HepG2 (cell line): ENCODE results near the gene TMEM220. TPM values are rescaled to one million over a fixed set of nuclear protein-coding genes. Genes with fewer than 3 reads are reported as not detected.

Experiments used
- ARID4A ChIP-seq: sonication (generic); formaldehyde crosslinking; IDR thresholded peaks from 2 replicates; pipeline ENCODE4 v1.5.0; 2020; ENCODE audit warnings: mild to moderate bottlenecking, missing genetic modification reagents, borderline replicate concordance
- CHCHD3 ChIP-seq: sonication (generic); formaldehyde crosslinking; IDR thresholded peaks from 2 replicates; pipeline ENCODE4 v1.8.0; 2022; ENCODE audit warnings: mild to moderate bottlenecking, missing genetic modification reagents, moderate library complexity
- HOXA3 ChIP-seq: sonication (generic); formaldehyde crosslinking; IDR thresholded peaks from 2 replicates; pipeline ENCODE4 v1.5.0; 2020; ENCODE audit warnings: missing genetic modification reagents
- ONECUT2 ChIP-seq: sonication (generic); formaldehyde crosslinking; IDR thresholded peaks from 2 replicates; pipeline ENCODE4 v1.4.0; 2020; ENCODE audit warnings: missing genetic modification reagents
- PAF1 ChIP-seq: IDR thresholded peaks from 2 replicates; pipeline ENCODE4 v1.6.1; 2016; ENCODE audit warnings: missing genetic modification reagents, missing compliant biosample characterization
- PPARG ChIP-seq: conservative IDR thresholded peaks from 2 replicates; pipeline ENCODE4 v1.6.1; 2016; ENCODE audit warnings: missing biosample characterization, missing genetic modification reagents
- RXRB ChIP-seq: IDR thresholded peaks from 2 replicates; pipeline ENCODE4 v1.6.1; 2016; ENCODE audit warnings: borderline replicate concordance, missing genetic modification reagents, missing compliant biosample characterization
- TRIM24 ChIP-seq: sonication (generic); formaldehyde crosslinking; IDR thresholded peaks from 2 replicates; pipeline ENCODE4 v1.8.0; 2022; ENCODE audit warnings: mild to moderate bottlenecking, missing genetic modification reagents
- ZMAT3 ChIP-seq: sonication (generic); formaldehyde crosslinking; conservative IDR thresholded peaks from 2 replicates; pipeline ENCODE4 v1.7.0; 2021; ENCODE audit warnings: missing genetic modification reagents
- ZNF256 ChIP-seq: sonication (generic); formaldehyde crosslinking; conservative IDR thresholded peaks from 2 replicates; pipeline ENCODE4 v1.4.0; 2020; ENCODE audit warnings: missing genetic modification reagents
- ZNF318 ChIP-seq: sonication (generic); formaldehyde crosslinking; IDR thresholded peaks from 2 replicates; pipeline ENCODE4 v1.4.0; 2020; ENCODE audit warnings: mild to moderate bottlenecking, missing genetic modification reagents
- ZNF431 ChIP-seq: sonication (generic); formaldehyde crosslinking; IDR thresholded peaks from 2 replicates; pipeline ENCODE4 v1.9.0; 2022; ENCODE audit warnings: missing genetic modification reagents, low read depth, mild to moderate bottlenecking, borderline replicate concordance
- ZNF503 ChIP-seq: sonication (generic); formaldehyde crosslinking; IDR thresholded peaks from 2 replicates; pipeline ENCODE4 v1.4.0; 2020; ENCODE audit warnings: missing genetic modification reagents
- polyA plus RNA-seq, 8 experiments: library from polyadenylated mRNA; depleted of rRNA in 3 of 8; stranded (reverse) in 7 of 8; unstranded in 1 of 8; fragments of >200 nt; fragmentation: Illumina TruSeq in 4 of 8; extraction: Trizol in 4 of 8; gene quantifications; 2 replicates each; pipeline versions ENCODE4 v1.2.1 to v1.2.3, GENCODE V29; 2011 to 2016; ENCODE audit warnings: low read depth in 4 of 8, missing spikeins in 1 of 8, mixed read lengths in 1 of 8; ENCODE audit not compliant: insufficient read depth in 1 of 8
- total RNA-seq, 5 experiments: library from RNA; depleted of rRNA; stranded (reverse); fragments of >200 nt; fragmentation: Illumina TruSeq; extraction: Trizol; gene quantifications; 2 replicates each; pipeline ENCODE4 v1.2.3, GENCODE V29; 2016; ENCODE audit warnings: low read depth in 1 of 5

The TMEM220 gene
- total and polyA plus RNA-seq, 2 of the 13 experiments (the other 11 are each of a cell fraction or from before 2014, with no cell fraction given) = 1.3 to 2.2 TPM

- TF ChIP-seq ARID4A (CRISPR knock-in tag) (peak; percentile 94), HOXA3 (CRISPR knock-in tag) (peak; percentile 75), RXRB (CRISPR knock-in tag) (peak; percentile 74), TRIM24 (CRISPR knock-in tag) (no peak), ZNF256 (CRISPR knock-in tag) (peak; percentile 74; the same call in 1 of the 2 replicates), ZNF503 (peak; percentile 61; the same call in 1 of the 2 replicates), ZNF431 (CRISPR knock-in tag) (peak; percentile 88), PAF1 (CRISPR knock-in tag) (no peak), PPARG (CRISPR knock-in tag) (no peak; the same call in 1 of the 2 replicates), ZNF318 (0 out of 2 replicates have a peak, but pooled peaks have one; percentile 68), ZMAT3 (CRISPR knock-in tag) (peak; percentile 94), ONECUT2 (CRISPR knock-in tag) (peak; percentile 20; the same call in 1 of the 2 replicates), CHCHD3 (CRISPR knock-in tag) (no peak)
These were observed 32.4 kb downstream of the TMEM220 start, which contains the start of the genes ADPRM and SCO1 (continued) for GRCh38 chr17:10697092-10698081.
